Activated CD4-positive, alpha-beta T cell treated with anti-CD3 and anti-CD28 coated beads, Interleukin-2, amount 10 ng/mL, durations not matched to agents 24 days and 14 days (primary cell): ENCODE measurements around the gene RAD51AP2. TPM values are rescaled to one million over a fixed set of nuclear protein-coding genes. Genes with fewer than 3 reads are reported as not detected.
A peak's percentile ranks its signal among the peaks of the same experiment; 100 is the strongest.
"Not testable (repeated sequence)": the region's sequence is repeated elsewhere in the genome, so short reads cannot be mapped to it uniquely, and the experiment has no call there.

ENCODE experiments used
- DNase-seq: peaks from one replicate; pipeline ENCODE4 v3.0.0; 2022
- H3K27ac Mint-ChIP-seq: one replicate; pipeline ENCODE4 v1.8.0; 2022; ENCODE audit warnings: mild to moderate bottlenecking, mixed read lengths
- H3K27me3 Mint-ChIP-seq: one replicate; pipeline ENCODE4 v1.8.0; 2022; ENCODE audit warnings: mixed read lengths
- H3K36me3 Mint-ChIP-seq: one replicate; pipeline ENCODE4 v1.8.0; 2022; ENCODE audit warnings: low read depth, mild to moderate bottlenecking, mixed read lengths
- H3K4me1 Mint-ChIP-seq: one replicate; pipeline ENCODE4 v1.8.0; 2021; ENCODE audit warnings: mixed read lengths
- H3K4me3 Mint-ChIP-seq: one replicate; pipeline ENCODE4 v1.8.0; 2022; ENCODE audit warnings: mild to moderate bottlenecking, moderate library complexity, mixed read lengths
- H3K9me3 Mint-ChIP-seq: one replicate; pipeline ENCODE4 v1.8.0; 2021; ENCODE audit warnings: mixed read lengths
- intact Hi-C: fragments of 100-400 bp; cut with micrococcal nuclease; formaldehyde crosslinking; loops from one replicate; pipeline ENCODE4 v1.15.1; 2023
- total RNA-seq: library from RNA; stranded (reverse); gene quantifications from 2 replicates; pipeline ENCODE4 v1.2.3, GENCODE V29; 2022

The RAD51AP2 gene
- total RNA-seq, 1 donor from 2014 or later = not detected

DNA sequence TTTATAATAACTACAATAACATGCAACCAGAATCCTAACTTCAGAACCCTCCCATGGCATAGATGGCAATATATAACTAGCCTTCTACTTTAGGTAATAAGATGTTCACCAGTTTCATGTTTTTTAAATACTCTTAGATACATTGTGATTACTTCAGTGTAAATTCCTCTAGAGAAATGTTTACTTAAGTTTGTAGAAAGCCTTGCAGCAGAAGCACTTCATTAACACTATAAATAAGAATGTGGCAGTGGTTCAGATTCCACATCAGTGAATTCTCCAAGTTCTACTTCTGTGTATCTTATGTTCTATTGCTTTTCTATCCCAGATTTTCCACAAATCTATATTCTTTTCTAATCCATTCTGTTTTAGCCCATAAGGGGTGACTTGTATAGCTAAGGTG is 1.2 kb upstream of the RAD51AP2 start:
- DNase-seq = no peak
- Mint-ChIP-seq H3K36me3 (no peaks in the 10 kb centered on the region), H3K27ac (no peak overlapping the region), H3K4me1 (no peaks in the 10 kb centered on the region), H3K9me3 (no peaks in the 10 kb centered on the region), H3K27me3 (peaks cover 47% of the 10 kb centered on the region), H3K4me3 (no peak overlapping the region)
- intact Hi-C loops = no loop called here

- DNase-seq = no peak
- intact Hi-C loops = no loop called here
- no peaks in the 10 kb centered on the region for H3K4me1 Mint-ChIP-seq
- no peaks in the 10 kb centered on the region for H3K36me3 Mint-ChIP-seq
- H3K9me3 Mint-ChIP-seq = no peaks in the 10 kb centered on the region
- peaks cover 44% of the 10 kb centered on the region for H3K27me3 Mint-ChIP-seq
- H3K4me3 Mint-ChIP-seq = peak overlapping the region; percentile 41
- no peak overlapping the region for H3K27ac Mint-ChIP-seq
Measured at GRCh38 chr2:17517481-17518211, 594 bp downstream of the RAD51AP2 start.

- intact Hi-C loops = no loop called here
- Mint-ChIP-seq H3K27me3 (peaks cover 33% of the 10 kb centered on the region), H3K4me1 (no peaks in the 10 kb centered on the region), H3K27ac (no peak overlapping the region), H3K4me3 (no peak overlapping the region), H3K9me3 (no peaks in the 10 kb centered on the region), H3K36me3 (no peaks in the 10 kb centered on the region)
- no peak for DNase-seq
Measured at GRCh38 chr2:17515652-17516051, 2.6 kb downstream of the RAD51AP2 start.

- DNase-seq = no peak
- Mint-ChIP-seq H3K27ac (no peak overlapping the region), H3K9me3 (no peaks in the 10 kb centered on the region), H3K27me3 (no peaks in the 10 kb centered on the region), H3K4me1 (no peaks in the 10 kb centered on the region), H3K4me3 (no peak overlapping the region), H3K36me3 (no peaks in the 10 kb centered on the region)
- intact Hi-C loops = no loop called here
Measured at GRCh38 chr2:17506736-17507616, 11.3 kb downstream of the RAD51AP2 start.

DNA sequence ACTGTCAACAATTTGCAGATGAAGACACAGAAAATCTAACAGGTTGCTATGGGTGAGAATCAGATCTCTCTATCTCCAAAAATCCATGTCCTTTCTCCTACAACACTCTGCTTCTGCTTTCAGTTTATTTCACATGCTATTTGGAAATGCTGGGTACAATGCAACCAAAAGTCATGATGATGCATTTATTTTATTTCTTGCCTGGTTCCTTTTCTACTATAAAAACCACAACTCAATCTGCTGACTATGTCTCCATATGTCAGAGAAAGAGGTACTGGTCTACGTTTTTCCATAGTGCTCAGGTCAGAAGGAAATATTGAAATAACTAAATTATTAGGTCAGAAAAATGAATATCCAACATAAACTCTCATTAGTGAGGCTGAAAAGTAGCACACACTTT is 20.5 kb downstream of the RAD51AP2 start:
- no peak overlapping the region for H3K4me3 Mint-ChIP-seq
- H3K4me1 Mint-ChIP-seq = no peaks in the 10 kb centered on the region
- no peaks in the 10 kb centered on the region for H3K36me3 Mint-ChIP-seq
- no peak for DNase-seq
- H3K27me3 Mint-ChIP-seq = no peaks in the 10 kb centered on the region
- intact Hi-C loops = no loop called here
- no peaks in the 10 kb centered on the region for H3K9me3 Mint-ChIP-seq
- H3K27ac Mint-ChIP-seq = no peak overlapping the region

DNA sequence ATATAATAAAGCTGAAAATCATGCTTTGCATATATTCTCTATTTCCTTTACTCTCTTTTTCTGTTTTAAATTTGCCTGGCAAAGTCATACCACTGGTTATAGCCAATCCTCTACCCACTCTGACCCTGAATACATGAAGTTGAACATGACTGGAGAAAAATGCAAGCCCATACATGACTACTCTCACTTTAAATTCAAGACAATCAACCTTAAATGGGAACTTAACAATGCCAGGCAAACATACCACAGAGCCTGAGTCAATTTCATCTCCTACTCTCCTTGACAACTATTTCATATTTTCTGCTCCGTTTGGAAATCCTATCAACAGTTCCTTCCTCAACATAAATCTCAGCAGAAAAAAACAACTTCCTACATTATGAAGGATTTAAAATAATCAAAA is 22.6 kb downstream of the RAD51AP2 start:
- Mint-ChIP-seq H3K27ac (no peak overlapping the region), H3K4me1 (no peaks in the 10 kb centered on the region), H3K36me3 (no peaks in the 10 kb centered on the region), H3K4me3 (no peak overlapping the region), H3K9me3 (no peaks in the 10 kb centered on the region), H3K27me3 (no peaks in the 10 kb centered on the region)
- intact Hi-C loops = no loop called here
- DNase-seq = no peak

GRCh38 chr2:17490165-17490564 is 28.1 kb downstream of the RAD51AP2 start:
- H3K27ac Mint-ChIP-seq, H3K4me1 Mint-ChIP-seq, intact Hi-C loops, H3K36me3 Mint-ChIP-seq, H3K27me3 Mint-ChIP-seq, H3K9me3 Mint-ChIP-seq, DNase-seq, H3K4me3 Mint-ChIP-seq: not testable (repeated sequence)

DNA sequence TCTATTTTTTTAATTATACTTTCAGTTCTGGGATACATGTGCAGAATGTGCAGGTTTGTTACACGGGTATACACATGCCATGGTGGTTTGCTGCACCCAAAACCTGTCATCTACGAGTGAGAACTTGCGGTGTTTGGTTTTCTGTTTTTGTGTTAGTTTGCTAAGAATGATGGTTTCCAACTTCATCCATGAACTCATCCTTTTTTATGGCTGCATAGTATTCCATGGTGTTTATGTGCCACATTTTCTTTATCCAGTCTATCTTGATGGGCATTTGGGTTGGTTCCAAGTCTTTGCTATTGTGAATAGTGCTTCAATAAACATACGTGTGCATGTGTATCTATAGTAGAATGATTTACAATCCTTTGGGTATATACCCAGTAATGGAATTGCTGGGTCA is 29.6 kb downstream of the RAD51AP2 start:
- H3K4me1 Mint-ChIP-seq, H3K27me3 Mint-ChIP-seq, DNase-seq, H3K9me3 Mint-ChIP-seq, H3K4me3 Mint-ChIP-seq, intact Hi-C loops, H3K36me3 Mint-ChIP-seq, H3K27ac Mint-ChIP-seq: not testable (repeated sequence)

DNA sequence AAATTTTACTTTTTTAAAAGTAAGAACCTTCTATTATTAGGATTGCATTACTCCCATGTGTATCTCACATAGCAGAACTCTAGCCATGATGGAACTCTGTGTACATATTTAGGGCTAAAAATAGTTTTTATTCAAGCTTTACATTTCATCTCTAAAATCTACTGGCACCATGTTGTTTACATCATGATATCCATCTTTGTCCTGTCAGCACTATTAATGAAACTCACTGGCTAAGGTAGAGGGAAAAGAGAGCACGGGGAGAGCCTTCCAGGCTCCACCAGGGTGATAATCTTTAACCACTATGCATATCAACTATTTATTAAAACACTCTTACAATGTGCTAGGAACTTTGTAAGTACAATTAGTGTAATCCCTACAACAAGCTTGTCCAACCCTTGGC is 34.7 kb downstream of the RAD51AP2 start:
- no peak overlapping the region for H3K4me3 Mint-ChIP-seq
- H3K27ac Mint-ChIP-seq = no peak overlapping the region
- no peaks in the 10 kb centered on the region for H3K9me3 Mint-ChIP-seq
- H3K36me3 Mint-ChIP-seq = no peaks in the 10 kb centered on the region
- DNase-seq = no peak
- intact Hi-C loops = no loop called here
- no peaks in the 10 kb centered on the region for H3K4me1 Mint-ChIP-seq
- no peaks in the 10 kb centered on the region for H3K27me3 Mint-ChIP-seq

GRCh38 chr2:17482651-17483050 is 35.6 kb downstream of the RAD51AP2 start:
- H3K4me3 Mint-ChIP-seq = no peak overlapping the region
- no peak overlapping the region for H3K27ac Mint-ChIP-seq
- no peaks in the 10 kb centered on the region for H3K4me1 Mint-ChIP-seq
- no peaks in the 10 kb centered on the region for H3K27me3 Mint-ChIP-seq
- no peak for DNase-seq
- no peaks in the 10 kb centered on the region for H3K9me3 Mint-ChIP-seq
- no peaks in the 10 kb centered on the region for H3K36me3 Mint-ChIP-seq
- intact Hi-C loops = no loop called here

- H3K36me3 Mint-ChIP-seq = no peaks in the 10 kb centered on the region
- H3K4me3 Mint-ChIP-seq = no peak overlapping the region
- no peak for DNase-seq
- H3K9me3 Mint-ChIP-seq = no peaks in the 10 kb centered on the region
- no peaks in the 10 kb centered on the region for H3K4me1 Mint-ChIP-seq
- H3K27me3 Mint-ChIP-seq = no peaks in the 10 kb centered on the region
- H3K27ac Mint-ChIP-seq = no peak overlapping the region
- intact Hi-C loops = loop anchor here (10.0 kb wide), 1 partner anchor 185 kb away; no protein-coding TSS in a partner anchor
Measured at GRCh38 chr2:17479875-17480274, 38.4 kb downstream of the RAD51AP2 start.

- no peaks in the 10 kb centered on the region for H3K36me3 Mint-ChIP-seq
- H3K9me3 Mint-ChIP-seq = no peaks in the 10 kb centered on the region
- H3K27me3 Mint-ChIP-seq = no peaks in the 10 kb centered on the region
- intact Hi-C loops = loop anchor here (10.0 kb wide), 1 partner anchor 188 kb away; no protein-coding TSS in a partner anchor
- no peaks in the 10 kb centered on the region for H3K4me1 Mint-ChIP-seq
- H3K4me3 Mint-ChIP-seq = no peak overlapping the region
- H3K27ac Mint-ChIP-seq = no peak overlapping the region
- DNase-seq = no peak
Measured at GRCh38 chr2:17476830-17477229, 41.4 kb downstream of the RAD51AP2 start.

GRCh38 chr2:17476064-17476463 is 42.2 kb downstream of the RAD51AP2 start:
- DNase-seq = no peak
- Mint-ChIP-seq H3K27ac (no peak overlapping the region), H3K9me3 (no peaks in the 10 kb centered on the region), H3K36me3 (no peaks in the 10 kb centered on the region), H3K27me3 (no peaks in the 10 kb centered on the region), H3K4me3 (no peak overlapping the region), H3K4me1 (no peaks in the 10 kb centered on the region)
- intact Hi-C loops = loop anchor here (10.0 kb wide), 1 partner anchor 189 kb away; no protein-coding TSS in a partner anchor

DNA sequence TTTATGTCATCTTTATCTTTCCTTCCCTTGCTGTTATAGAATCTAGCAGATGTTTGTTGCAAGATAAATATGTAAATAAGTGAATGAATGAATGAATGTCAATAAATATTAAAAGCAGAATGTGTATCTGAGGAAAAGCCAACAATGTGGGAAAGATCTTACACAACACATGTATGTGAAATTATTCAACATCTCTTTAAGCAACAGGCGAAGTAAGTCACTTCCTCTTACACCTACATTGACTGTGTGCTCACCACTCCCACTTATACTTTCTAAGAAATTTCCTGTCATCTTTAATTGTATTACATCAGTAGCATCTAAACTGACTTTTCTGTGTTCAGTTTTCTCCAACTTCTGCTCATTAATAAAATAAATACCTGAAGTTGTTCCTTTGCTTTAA is 43.0 kb downstream of the RAD51AP2 start:
- intact Hi-C loops = loop anchor here (10.0 kb wide), 1 partner anchor 190 kb away; no protein-coding TSS in a partner anchor
- Mint-ChIP-seq H3K4me1 (no peaks in the 10 kb centered on the region), H3K36me3 (no peaks in the 10 kb centered on the region), H3K27ac (no peak overlapping the region), H3K4me3 (no peak overlapping the region), H3K9me3 (no peaks in the 10 kb centered on the region), H3K27me3 (no peaks in the 10 kb centered on the region)
- no peak for DNase-seq
